NCI-H345 (cell line): Measurements from ENCODE around the gene EXOSC2.
"Not testable (repeated sequence)": the region's sequence is repeated elsewhere in the genome, so short reads cannot be mapped to it uniquely, and the experiment has no call there.

Experiments
- DNase-seq: peaks from one replicate; lab custom pipeline; 2025; lab: John Stamatoyannopoulos, UW

EXOSC2 gene

GRCh38 chr9:130668196-130668595, 25.4 kb upstream of the EXOSC2 start:
- no peak for DNase-seq

DNA sequence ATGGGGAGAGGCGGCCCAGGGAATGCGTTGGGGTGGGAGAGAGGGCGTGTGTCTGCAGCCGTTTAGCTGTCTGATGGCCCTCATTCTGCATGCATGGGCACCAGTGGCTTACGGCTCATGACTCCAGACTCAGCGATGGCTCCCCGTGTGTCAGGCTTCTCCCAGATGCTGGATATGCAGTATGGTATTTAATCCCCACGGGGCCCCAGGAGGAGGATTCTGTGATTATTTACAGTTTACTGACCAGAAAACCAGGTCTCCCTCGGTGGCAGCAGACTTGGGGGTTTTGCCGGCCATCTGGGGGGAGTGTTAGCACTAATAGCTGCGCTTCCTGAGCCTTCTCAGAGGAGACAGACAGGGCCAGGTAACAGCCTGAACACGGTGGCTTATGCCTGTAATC, 24.9 kb upstream of the EXOSC2 start:
- DNase-seq, result no peak

DNA sequence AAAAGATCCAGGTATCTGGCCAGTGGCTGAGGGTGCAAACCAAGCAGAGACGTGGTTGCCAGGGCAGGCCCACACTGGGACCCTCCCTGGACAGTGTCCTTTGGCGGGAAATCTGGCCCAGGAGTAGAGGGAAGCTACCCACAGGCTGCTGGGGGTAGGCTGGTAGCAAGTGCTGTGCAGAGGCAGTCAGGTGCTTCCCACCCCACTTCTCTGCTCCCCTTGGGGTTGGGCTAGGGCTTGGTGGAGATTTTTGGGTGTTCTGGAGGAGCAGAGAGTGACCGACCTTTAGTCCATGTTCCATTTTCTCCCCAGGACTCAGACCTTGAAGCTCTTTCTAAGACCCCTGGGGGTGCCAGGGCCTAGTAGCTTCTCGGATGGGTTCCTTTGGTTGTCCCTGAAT, 23.6 kb upstream of the EXOSC2 start:
- DNase-seq, result no peak

- no peak for DNase-seq
Measured at GRCh38 chr9:130670644-130671043, 22.9 kb upstream of the EXOSC2 start.

- no peak for DNase-seq
Measured at GRCh38 chr9:130672466-130672865, 21.1 kb upstream of the EXOSC2 start.

- DNase-seq, result no peak
Measured at GRCh38 chr9:130672933-130673615, 20.5 kb upstream of the EXOSC2 start.

DNA sequence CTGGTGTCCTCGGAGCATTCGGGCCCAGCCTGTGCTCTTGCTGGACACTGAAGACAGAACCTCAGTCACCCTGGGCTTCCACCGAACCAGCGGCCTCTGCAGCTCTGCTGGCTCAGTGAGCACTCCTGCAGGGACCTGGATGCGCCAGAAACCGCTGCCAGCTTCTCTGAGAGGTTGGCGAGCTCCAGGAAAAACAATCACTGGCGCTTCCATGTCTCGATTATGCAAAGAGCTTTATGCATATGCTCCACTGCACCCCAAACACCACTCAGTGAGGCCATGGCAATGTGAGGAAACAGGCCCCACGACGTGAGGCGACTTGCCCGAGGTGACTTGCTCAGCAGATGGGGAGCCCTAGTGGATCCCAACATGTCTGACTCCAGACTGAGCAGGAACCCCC, 18.2 kb upstream of the EXOSC2 start:
- DNase-seq, result no peak

DNA sequence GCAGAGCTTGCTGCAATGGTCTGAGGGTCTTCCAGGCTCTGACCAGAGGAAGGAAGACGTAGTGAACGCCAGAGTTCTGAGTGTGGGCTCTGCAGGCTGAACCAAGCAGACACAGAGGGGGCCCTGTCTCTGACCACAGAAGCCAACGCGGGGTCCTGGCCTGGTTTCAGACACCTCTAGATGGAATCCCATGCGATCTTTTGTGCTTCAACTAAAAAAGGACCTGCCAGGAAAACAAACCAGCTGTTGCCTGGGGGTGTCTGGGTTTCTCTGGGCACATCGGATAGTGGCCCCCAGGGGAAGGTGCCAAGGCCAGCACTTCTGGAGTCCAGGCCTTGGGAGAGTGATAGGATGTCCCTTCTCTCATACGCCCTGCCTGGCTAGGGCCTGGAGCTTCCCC, 16.3 kb upstream of the EXOSC2 start:
- no peak for DNase-seq

DNA sequence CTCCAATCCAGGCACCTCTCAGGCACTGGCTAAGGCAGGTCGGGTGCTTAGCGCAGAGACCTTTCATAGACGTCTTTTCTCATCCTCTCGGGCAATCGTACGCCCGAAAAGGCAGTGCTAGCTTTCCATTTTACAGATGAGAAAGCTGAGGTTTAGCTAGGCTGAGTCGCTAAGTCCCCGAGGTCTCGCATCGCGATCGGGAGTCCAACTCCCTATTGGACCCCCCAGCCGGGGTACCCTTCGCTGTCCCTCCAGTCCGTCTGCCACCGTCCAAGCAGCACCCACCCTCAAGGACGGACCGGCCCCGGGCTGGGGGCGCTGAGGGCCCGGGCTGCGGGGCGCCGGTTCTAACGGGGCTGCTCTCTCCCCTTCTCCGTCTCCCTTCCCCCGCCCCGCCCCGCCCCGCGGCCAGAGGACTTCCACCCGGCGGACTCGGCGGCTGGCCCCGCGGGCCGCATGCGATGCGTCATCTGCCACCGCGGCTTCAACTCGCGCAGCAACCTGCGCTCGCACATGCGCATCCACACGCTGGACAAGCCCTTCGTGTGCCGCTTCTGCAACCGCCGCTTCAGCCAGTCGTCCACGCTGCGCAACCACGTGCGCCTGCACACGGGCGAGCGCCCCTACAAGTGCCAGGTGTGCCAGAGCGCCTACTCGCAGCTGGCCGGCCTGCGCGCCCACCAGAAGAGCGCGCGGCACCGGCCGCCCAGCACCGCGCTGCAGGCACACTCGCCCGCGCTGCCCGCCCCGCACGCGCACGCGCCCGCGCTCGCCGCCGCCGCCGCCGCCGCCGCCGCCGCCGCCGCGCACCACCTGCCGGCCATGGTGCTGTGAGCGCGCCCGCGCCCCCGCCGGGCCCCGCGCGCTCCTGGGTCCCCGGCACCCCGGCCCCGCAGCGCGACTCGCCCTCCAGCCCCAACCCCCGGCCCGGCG, 12.5 kb upstream of the EXOSC2 start:
- DNase-seq, result peak; percentile 71

DNA sequence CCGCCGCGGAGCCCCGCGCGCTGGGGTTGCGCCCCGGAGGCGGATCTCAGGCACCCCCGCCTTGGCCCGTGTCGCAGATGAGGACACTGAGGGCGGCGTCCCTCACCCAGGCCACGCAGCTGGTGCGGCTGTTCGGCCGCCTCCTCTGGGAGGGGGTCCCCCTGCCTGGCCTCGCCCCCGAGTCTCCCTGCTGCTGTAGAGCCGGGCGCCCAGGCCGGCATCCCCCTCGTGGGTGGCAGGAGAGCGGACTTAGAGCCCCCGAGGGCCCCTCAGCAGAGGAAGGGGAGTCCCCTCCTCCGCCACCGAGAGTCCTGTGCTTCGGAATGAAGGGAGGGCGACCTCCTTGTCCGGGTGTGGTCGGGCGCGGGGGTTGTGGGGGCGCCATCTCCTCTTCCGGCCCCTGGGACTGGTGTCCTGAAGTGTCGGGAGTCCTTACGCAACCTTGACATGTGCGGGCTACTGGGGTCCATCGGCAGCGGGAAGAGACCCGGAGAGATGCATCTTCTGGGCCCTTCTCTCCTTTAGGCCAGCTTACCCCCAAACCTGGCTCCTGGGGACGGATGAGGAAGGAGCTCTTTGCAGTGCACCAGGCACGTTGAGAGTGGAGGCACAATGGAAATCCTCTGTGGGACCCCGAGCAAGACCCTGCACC, 11.7 kb upstream of the EXOSC2 start:
- no peak for DNase-seq

- DNase-seq, result peak; percentile 79
Measured at GRCh38 chr9:130682421-130683121, 11.0 kb upstream of the EXOSC2 start.

- DNase-seq, result no peak
Measured at GRCh38 chr9:130685104-130685503, 8.5 kb upstream of the EXOSC2 start.

- not testable (repeated sequence) for DNase-seq
Measured at GRCh38 chr9:130685945-130686344, 7.6 kb upstream of the EXOSC2 start.

GRCh38 chr9:130687615-130688014, 6.0 kb upstream of the EXOSC2 start:
- DNase-seq, result no peak

DNA sequence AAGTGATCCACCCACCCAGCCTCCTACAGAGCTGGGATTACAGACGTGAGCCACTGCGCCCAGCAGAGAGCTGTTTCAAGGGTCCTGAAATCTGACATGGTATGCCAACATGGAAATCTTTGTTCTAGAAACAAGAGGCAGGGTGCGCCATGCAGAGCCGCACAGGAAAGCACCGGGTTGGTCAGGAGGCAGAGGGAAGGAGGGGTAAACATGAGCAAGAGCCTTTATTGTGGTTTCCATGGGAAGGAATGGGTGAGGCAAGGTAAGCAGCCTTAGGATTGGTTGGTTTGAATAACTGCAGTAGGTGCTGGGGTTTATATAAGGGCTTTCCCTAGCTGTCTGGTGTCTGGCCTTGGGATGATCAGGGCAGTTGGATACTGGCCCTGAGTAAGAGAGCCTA, 5.5 kb upstream of the EXOSC2 start:
- DNase-seq, result no peak

DNA sequence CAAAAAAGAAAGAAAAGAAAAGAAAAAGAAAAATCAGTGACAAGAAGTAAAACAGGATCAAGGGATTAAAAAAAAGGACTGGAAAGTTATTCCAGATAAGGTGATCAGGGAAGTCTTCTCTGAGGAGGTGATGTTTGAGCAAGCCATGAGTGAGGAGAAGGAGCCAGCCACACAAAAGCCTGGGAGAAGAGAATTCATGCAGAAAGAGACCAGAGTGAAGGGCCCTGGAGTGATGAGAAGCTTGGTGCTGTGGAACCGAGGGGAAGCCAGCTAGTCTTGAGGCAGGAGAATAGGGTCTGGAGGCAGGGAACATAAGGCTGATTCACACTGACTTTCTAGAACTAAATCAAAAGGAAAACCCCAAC, 4.0 kb upstream of the EXOSC2 start:
- no peak for DNase-seq

DNA sequence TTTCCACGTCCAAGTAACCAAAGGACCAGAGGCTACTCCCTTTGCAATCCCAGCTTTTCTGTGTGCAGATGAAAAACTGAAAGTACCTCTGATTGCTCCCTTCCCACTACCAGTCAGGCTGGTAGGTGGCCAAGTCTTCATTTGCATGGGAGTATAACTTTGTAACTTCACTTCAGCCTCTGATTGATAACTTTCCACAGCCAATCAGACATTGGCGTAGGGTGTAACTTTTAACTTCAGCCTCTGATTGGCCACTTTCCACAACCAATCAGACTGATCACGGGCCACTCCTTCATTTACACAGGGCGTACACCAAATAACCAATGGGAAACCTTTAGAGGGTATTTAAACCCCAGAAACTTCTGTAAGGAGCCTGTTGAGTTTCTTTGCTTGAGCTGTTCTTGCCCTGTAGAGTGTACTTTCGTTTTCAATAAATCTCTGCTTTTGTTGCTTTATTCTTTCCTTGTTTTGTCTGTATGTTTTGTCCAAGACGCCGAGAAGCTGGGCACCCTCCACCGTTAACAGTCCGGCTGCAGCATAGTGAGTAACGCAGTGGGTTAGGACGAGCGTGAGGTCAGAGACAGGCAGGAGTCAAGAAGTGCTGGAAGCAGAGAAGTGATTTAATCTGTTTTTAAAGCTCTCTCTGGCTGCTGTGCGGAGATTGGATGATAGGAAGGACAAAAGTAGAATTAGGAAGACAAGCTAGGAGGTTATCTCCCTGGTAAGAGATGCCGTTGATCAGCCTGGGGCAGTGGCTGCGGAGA, 3.5 kb upstream of the EXOSC2 start:
- no peak for DNase-seq

DNA sequence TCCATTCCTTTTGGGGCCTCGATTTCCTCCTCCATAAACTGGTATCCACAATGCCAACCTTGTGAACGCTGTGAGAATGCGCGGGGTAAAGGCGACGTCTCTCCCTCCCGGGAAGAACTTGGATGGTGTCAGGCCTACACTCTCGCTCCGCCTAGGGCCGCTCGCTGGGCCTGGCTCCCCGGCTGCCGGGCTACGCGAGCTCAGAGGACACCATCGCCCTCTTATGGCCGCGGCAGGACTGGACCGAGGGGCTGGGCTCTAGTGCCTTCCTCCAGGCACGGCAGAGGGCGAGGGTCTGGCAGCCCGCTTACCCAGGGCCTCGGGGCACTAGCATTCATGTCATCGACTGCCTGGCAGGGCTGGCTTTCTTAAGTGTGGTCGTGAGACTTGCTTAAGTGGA, 1.3 kb upstream of the EXOSC2 start:
- DNase-seq, result no peak

- no peak for DNase-seq
Measured at GRCh38 chr9:130693101-130693425, 517 bp upstream of the EXOSC2 start.

DNA sequence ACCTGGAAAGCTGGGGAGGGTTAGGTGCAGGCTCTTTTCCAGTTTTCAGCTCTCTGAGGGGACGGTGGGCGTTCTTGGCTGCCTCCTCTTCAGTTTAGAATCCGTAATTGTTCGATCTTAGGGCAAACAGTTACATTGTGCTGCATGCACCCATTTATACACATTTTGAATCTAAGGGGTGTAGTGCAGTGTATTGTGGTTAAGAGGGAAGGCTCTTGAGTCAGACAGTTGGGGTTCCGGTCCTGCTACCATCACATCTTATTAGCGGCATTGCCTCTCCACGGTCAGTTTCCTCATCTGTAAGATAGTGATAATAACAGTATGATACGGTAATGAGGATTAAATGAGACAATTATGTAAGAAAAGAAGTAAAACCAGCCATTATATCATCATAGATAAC, 625 bp downstream of the EXOSC2 start:
- no peak for DNase-seq

- DNase-seq, result no peak
Measured at GRCh38 chr9:130696139-130696650, 2.6 kb downstream of the EXOSC2 start.

- no peak for DNase-seq
Measured at GRCh38 chr9:130696996-130697395, 3.4 kb downstream of the EXOSC2 start.
